ENCODE measurements around the gene TMEM45B.
"Not testable (repeated sequence)": the region's sequence is repeated elsewhere in the genome, so short reads cannot be mapped to it uniquely, and the experiment has no call there.

TMEM45B gene

DNA sequence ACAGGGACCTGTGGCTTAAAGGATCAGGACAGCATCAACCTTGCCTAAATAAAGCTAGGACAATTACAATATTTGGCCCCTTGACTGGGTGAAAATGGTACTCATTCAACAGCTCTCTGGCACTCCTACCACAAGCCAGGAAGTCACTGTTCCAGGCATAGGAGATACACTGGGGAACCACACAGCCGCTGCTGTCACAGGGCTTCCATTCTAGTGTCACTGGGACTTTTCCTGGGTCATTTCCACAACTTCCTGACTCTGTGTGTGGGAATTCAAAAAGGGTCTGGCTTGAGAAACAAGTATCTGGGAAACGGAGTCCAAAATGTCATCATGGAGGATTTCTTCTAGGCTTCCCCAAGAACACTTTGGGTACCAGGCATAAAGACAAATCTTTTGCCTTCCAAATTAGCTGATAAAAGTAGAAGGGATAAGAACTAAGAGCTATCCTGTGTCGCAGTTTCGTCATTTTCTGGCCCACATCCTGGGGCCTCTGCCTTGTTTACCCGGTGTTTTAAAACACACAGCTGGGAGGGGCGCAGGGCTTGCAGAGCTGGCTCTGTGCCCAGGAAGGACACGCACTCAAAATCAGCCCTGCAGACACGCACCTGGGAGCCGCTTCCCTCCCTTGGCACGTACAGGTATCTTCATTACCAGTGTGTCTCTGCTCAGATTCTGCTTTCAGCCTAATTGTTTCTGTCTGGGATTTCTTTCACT lies 38.0 kb downstream of the TMEM45B start:
- DNase-seq, result no peak

DNA sequence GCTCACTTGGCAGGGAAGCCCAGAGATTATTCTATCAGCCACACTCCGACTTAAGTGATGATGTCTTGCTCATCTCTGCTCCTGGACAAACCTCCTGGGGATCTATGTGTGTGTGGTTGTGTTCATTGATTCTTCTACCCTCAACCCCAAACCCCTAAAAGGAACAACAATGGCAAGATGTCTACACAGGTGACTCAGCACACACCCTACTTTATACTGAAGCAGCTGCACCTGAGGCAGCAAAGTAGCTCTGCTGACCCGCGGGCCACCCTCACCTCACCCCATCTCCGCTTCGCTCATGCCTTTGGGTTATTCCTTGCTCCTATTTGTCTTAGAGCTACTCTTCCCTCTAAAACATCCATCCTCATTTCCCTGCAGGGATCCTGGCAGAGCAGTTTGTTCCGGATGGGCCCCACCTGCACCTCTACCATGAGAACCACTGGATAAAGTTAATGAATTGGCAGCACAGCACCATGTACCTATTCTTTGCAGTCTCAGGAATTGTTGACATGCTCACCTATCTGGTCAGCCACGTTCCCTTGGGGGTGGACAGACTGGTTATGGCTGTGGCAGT lies 38.7 kb downstream of the TMEM45B start:
- no peak for DNase-seq

DNA sequence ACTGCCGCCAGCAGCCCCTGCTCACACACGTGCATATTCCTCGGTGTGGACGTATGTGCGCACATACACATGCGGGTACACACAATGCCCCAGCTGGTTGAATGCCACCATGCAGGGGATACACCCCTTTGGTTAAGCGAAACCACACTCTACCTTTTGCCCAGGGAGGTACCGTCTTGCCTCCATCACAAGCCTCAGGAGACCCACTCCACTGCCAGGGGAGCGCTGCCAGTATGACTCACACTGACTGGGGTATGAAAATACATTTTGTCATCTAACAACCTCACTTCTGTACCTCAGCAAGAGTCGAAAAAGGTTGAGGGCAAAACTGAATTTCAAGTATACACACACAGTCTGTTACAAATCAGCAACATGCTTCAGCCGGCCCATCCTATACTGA lies 39.4 kb downstream of the TMEM45B start:
- no peak for DNase-seq

DNA sequence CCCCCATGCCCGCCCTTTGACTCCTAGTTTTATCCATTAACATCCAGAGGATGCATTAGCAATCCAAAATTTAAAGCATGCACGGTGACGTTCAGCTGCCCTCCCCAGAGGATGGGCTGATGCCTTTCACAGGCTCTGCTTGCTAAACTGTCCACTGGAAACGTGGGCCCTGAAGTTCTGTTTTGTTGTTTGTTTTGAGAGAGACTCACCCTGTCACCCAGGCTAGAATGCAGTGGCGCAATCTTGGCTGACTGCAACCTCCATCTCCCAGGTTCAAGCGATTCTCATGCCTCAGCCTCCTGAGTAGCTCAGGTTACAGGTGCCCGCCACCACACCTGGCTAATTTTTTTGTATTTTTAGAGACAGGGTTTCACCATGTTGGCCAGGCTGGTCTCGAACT lies 40.4 kb downstream of the TMEM45B start:
- DNase-seq, result no peak

DNA sequence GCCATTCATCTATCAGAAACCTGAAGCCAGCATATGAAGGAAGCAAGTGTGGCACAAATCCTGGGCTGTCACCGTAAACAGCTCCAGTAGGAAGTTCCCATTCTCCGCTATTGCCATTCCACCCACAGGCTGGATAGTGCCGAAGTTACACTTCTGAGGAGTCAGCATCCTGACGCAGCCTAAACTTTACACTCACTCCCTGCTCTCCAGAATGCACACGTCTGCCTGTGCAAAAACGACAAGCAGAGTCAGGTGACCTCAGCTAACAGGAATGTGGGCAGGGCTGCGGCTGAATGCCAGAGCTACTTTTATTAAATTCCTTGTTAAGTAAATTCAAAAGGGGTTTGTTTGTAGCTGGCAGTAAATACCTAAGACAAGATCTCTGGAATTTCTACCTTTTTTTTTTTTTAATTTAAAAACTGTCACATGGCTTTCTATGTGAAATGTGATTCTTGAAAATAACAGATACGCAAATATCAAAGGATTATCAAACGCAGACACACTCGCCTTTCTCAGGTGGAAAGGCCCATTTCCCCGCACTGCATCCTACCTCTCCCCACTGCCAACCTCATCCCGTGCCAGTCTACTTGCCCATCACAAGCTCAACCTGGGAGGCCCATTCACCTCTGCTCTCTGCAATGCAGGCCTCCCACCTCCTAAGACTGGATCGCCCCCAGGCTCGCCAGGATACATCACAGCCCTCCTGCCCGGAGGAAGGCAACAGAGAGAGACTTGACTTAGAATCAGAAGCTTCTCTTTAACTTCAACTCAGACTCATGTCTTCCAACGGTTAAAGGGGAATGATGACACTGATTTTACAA lies 46.3 kb downstream of the TMEM45B start:
- DNase-seq, result peak; percentile 91

DNA sequence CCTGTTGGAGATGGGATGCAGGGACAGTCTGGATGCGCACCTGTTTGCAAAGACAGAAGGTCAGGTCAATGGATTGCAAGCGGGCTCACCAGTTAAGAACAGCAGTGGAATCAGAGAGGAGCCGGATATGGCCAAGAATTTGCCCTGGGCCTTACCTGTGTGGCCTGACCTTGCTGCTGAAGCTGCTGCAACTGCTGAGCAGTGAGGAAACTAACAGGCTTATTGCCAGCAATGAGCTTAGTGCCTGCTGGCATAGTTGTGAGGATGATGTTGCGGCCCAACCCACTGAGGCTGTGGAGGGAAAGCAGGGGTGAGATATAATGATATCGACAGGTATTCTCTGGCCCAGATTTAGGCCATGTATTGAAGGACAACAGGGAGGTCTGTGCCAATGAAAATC lies 49.2 kb downstream of the TMEM45B start:
- DNase-seq, result no peak

DNA sequence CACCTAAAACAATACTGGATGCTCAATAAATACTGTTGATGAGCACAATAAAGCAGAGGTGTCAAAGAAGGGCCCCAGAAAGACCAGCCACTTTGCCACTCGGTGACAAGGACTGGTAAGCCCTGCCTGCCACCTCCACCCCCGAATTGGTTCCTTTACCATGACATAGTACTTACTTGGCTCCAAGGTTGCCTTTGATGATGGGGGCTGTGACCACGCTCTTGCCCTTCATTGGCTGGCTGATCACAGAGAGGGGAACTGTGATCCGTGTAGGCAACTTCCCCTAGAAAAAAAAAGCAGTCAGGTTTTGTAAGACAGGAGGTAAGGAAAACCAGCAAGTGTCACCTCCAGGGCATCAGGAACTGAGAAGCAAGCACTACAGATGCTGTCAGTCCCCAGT lies 50.1 kb downstream of the TMEM45B start:
- no peak for DNase-seq

DNA sequence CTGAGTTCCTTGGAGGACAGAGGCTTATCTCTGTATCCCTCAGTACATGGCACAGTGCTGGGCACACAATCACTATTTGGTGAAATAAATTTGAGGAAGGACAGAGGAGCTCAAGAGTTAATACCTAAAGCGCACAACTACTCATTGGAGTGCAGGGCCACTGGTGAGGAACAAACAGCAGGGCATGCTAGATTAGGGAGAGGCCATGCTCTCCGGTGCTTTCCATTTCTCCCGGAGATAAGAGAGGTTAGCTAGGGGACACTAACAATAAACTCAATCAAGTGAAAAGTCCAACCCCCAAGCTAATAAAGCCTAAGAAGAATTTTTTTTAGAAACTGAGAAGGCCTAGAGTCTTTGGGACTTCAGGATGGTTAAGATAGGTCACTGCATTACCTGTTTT lies 50.7 kb downstream of the TMEM45B start:
- DNase-seq, result no peak

DNA sequence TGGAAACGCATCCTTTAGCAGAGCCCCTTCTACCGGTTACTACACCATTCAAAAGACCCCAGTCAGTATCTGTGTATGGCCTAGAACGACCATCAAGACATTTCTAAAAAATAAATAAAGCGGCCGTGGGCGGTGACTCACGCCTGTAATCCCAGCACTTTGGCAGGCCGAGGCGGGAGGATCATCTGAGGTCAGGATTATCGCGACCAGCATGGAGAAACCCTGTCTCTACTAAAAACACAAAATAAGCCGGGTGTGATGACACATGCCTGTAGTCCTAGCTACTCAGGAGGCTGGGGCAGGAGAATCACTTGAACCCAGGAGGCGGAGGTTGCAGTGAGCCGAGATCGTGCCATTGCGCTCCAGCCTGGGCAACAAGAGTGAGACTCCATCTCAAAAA lies 53.0 kb downstream of the TMEM45B start:
- not testable (repeated sequence) for DNase-seq

DNA sequence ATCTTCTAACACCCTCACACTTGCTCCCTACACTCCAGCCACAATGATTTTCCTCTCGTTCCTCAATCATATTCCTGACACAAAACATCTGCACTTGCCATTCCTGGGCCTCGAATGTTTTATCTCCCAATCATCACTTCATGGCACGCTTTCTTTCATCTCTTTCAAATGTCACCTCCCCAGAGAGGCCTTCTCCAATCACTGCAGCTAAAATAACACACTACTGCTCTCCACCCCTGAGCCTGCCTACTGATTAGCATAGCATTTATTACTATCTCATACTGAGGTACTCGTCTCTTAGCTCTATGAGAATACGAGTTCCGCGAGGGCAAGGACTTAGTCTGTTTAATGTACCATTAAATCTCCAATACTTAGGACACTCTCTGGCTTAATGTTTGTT lies 56.3 kb downstream of the TMEM45B start:
- no peak for DNase-seq

DNA sequence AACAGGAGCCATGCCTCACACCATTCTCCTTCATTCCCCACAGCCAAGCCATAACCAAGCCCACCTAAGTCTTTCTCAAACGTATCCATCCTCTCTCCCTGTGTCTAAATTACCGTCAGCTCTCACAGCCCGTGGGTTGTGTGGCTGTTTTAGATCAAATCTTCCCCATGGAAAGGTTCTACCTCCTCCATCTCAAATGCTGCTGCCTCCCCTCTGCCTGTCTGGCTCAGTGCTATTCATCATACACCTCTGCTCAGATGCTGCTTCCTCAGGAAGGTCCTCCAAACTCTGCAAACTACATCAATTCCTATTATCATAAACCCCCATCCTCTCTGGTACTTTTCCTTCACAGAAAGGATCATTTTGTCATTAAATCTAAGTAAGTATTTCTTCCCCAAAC lies 64.7 kb downstream of the TMEM45B start:
- DNase-seq, result no peak

DNA sequence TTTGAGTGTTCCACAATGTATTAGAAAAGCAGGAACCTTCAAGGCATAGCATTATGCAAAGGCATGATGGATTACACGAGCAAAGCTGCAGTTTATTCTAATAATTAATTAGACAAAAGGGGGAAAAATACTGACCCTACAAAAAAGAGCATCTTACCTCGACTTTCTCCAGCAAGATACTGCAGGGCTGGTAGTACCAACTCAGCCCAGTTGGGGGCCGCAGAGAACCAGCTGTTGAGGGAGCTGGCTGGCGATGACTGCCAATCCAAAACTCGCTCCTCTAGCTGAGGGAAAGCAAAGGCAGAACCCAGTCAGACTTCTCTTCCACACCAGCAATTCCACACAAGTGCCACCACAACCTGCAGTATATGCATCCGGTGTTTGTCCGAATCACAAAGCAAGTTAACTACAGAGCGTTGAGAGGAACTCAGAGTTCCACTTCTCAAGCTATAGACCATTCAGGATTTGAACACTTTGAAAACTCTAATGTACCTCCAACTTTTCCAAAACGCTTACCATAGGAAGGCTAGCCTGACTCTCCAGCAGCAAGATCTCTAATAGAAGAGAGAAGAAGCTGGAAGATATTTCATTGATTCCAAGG lies 66.0 kb downstream of the TMEM45B start:
- DNase-seq, result peak; percentile 62

DNA sequence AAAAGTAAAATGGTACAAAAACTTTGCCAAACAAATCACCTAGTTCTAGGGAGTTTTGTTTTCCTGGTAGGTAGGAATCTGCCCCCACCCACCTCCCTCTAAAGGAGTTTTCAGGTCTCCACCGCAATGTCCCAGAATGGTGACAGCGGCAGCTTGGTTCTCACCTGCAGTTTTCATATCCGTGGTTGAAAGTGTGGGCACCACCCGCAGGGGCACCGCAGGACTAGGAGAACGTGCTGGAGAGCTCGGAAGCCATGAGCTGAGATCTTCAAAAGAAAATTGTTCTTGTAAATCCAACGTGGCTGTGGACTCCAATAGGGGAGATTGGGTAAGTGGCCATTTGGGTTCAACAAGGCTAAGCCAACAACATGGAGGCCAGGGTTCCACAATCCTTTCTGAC lies 68.9 kb downstream of the TMEM45B start:
- DNase-seq, result no peak

DNA sequence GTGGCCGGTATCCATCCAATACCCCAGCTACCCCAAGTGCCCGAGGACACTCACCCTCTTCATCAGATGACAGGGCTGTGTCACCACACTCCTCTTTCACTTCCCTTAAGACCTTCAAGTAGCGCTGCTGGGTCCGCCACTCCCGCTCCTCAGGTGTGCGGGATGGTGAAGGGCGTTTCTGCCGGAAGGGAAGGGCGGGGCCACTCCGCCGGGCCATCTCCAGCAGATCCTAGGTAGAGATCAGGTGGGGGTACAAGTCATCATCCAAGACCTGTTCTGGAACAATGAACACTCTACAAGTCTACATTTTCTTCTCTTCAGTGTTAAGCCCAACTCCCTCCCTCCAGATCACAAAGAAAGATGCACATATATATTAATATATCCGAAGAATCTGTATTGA lies 69.7 kb downstream of the TMEM45B start:
- DNase-seq, result no peak

DNA sequence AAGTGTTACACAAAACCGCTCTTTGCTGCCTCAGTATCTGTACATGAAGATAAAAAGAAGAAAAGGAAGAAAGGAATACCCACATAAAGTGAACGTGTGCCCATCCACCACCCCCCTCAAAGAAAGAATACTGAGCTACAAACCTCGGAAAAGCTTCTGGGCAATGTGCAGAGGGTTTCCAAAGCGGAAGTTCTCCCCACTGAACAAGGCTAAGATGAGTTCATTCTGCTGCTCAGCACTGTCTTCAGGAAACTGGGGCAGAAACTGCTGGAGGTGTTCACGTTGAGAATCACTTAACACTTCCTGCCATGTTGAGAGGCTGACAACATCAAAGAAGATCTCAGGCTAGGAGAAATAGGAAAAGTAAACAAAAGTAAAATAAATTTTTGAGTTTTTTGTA lies 72.8 kb downstream of the TMEM45B start:
- no peak for DNase-seq

DNA sequence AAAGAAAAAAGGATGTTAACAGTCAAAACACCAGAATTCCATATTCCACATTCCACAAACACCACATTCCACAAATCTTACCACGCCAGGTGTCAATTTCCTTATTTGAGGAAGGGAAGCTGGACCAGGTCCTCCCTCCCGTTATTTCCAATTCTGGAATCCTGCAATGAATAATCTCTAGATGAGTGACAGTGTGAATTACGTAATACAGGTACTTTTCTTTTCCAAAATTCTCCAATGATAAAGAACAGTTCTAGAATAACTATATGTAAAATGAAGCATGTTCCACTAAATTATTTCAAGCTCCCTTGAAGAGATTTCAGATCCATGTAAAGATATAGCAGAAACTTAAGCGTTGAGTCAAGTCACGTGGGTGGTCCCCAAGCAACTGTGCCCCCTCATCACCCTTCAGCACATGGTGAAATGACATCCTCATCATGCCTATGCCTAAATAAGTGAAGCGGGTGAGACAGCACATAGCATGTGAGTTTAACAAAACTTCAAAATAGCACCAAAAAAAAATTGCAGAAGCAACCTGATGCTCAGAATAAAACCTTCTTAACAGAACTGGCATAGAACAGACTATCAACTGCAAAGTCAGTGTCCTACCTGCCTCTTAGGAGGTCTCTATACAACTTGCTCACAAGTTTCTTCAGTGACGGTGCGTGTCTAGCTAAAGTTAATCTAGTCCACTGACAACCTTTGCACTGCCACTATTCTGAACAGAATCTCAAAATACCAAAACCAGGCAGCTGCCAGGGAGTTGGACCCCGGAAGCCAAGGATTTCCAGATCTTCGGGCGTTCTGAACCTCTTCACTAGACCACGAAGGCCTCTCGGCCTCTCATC lies 78.9 kb downstream of the TMEM45B start:
- DNase-seq, result no peak

DNA sequence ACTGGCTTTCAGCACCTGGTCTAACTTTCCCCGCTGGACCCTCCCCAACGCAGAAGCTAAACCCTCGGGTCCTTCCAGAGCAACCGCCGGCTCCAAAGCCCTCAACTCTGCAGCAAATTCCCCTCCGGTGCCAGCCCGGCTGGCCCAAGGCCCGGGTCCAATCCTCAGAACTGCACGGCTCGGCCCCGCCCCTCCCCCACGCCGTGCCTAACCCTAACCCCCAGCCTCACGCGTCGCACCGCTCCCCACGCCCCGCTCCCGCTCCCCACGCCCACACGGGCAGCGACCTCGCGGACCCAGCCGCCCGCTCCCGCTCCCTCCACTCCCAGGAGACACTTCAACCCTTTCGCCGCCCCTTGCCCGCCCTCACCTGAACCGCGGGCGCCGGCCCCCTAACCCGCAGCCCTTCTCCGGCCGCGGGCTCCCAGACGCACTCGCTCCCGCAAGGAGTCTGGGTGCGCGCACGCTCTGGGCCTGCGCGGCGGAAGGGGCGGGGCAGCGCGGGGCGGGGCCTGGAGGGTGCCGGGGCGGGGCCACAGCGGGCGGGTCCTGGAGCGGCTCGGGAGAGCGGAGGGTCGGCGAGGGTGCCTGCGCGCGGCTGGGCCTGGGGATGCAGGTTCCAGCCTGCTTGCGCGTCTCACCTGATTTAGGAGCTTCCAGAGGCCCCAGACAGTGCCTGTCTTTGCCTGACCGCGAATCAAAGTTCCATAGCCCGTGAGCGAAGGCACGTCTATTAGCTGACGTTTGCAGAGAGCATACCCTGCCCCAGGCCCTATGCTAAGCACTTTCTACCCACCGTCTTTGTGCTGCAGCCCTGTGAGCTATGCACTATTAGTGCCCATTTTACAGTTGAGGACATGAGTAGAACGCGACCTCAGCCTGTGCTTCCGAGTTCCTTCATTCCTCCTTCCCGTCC lies 79.7 kb downstream of the TMEM45B start, which contains the start of gene NFRKB:
Gene NFRKB, minus strand, starts transcription at position 453 of the 916 bp plus-strand sequence. CDS start 2,729 bp downstream, outside the sequence.
- peak; percentile 97 for DNase-seq

DNA sequence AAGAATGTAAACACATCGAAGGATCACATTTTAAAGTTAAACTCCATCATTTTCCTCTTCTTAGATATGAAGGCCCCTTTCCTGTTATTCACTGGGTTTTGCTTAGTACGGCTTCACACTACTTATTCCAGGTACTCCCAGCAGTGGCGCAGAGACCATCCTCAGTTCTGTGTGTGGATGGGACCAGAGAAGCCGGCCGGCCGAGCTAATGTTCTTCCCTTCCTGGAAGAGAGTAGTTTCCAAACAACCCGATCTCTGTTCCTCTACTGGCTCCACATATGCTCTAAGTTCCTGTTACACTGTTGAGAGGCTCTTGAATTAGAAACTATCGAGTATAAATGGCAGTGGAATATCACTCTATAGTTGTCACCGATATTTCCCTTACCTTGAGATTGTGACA lies 80.4 kb downstream of the TMEM45B start:
- DNase-seq, result no peak

DNA sequence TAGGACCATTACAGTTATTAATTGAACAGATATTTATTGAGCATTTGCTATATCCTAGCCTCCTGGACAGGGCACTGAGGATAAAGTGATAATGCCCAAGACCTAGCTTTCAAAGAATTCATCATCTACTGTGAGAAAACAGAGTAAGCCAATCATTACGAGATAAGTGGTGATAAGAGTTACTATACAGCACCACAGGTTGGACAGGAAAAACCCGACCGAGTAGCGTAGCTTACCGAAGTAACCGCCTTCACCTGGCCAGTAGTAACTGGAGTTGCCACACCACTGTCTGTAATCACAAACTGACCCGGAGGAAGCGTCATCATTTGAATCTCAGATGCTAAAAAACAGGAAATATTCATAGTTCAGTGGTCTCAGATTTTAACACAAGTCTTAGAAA lies 89.8 kb downstream of the TMEM45B start:
- no peak for DNase-seq

All from 8988T (cell line).